ENCODE measurements around the gene PTBP3. TPM values are rescaled to one million over a fixed set of nuclear protein-coding genes. Genes with fewer than 3 reads are reported as not detected.

The PTBP3 gene
- polyA plus RNA-seq, 2 donors = 15.8 to 23.7 TPM

GRCh38 chr9:112262577-112262976 is 70.8 kb downstream of the PTBP3 start:
- 93 to 96% methylated on average over 3 of the region's 3 CpGs for WGBS, 2 donors
- H3K9me3 ChIP-seq (ENCODE audit: control insufficient read depth in 2 of 2, insufficient read depth in 1 of 2, low read depth in 1 of 2, low read length in 1 of 2) = no peaks in the 10 kb centered on the region
- no peak overlapping the region for H3K27ac ChIP-seq (ENCODE audit: low read depth in 2 of 2, low read length in 1 of 2)
- no peak overlapping the region for H3K4me3 ChIP-seq (ENCODE audit: low read depth in 1 of 2, low read length in 2 of 2)
- H3K4me1 ChIP-seq (ENCODE audit: control insufficient read depth in 2 of 2, insufficient read depth in 2 of 2, low read length in 1 of 2) = no peaks in the 10 kb centered on the region
- H3K27me3 ChIP-seq (ENCODE audit: control insufficient read depth in 1 of 2, insufficient read depth in 2 of 2, low read length in 2 of 2) = no peaks in the 10 kb centered on the region
- no peaks in the 10 kb centered on the region for H3K36me3 ChIP-seq (ENCODE audit: control insufficient read depth in 2 of 2, insufficient read depth in 2 of 2, low read length in 1 of 2)

- Histone ChIP-seq H3K4me1 (ENCODE audit: control insufficient read depth in 2 of 2, insufficient read depth in 2 of 2, low read length in 1 of 2) (no peaks in the 10 kb centered on the region), H3K27me3 (ENCODE audit: control insufficient read depth in 1 of 2, insufficient read depth in 2 of 2, low read length in 2 of 2) (no peaks in the 10 kb centered on the region), H3K36me3 (ENCODE audit: control insufficient read depth in 2 of 2, insufficient read depth in 2 of 2, low read length in 1 of 2) (no peaks in the 10 kb centered on the region), H3K27ac (ENCODE audit: low read depth in 2 of 2, low read length in 1 of 2) (no peak overlapping the region), H3K9me3 (ENCODE audit: control insufficient read depth in 2 of 2, insufficient read depth in 1 of 2, low read depth in 1 of 2, low read length in 1 of 2) (no peaks in the 10 kb centered on the region), H3K4me3 (ENCODE audit: low read depth in 1 of 2, low read length in 2 of 2) (no peak overlapping the region)
- 79 to 82% methylated on average over 5 of the region's 5 CpGs for WGBS, 2 donors
Observed at GRCh38 chr9:112261133-112261532, 72.3 kb downstream of the PTBP3 start.

GRCh38 chr9:112258106-112258505 is 75.3 kb downstream of the PTBP3 start:
- Histone ChIP-seq H3K36me3 (ENCODE audit: control insufficient read depth in 2 of 2, insufficient read depth in 2 of 2, low read length in 1 of 2) (no peaks in the 10 kb centered on the region), H3K4me1 (ENCODE audit: control insufficient read depth in 2 of 2, insufficient read depth in 2 of 2, low read length in 1 of 2) (no peaks in the 10 kb centered on the region), H3K27ac (ENCODE audit: low read depth in 2 of 2, low read length in 1 of 2) (no peak overlapping the region), H3K9me3 (ENCODE audit: control insufficient read depth in 2 of 2, insufficient read depth in 1 of 2, low read depth in 1 of 2, low read length in 1 of 2) (no peaks in the 10 kb centered on the region), H3K4me3 (ENCODE audit: low read depth in 1 of 2, low read length in 2 of 2) (no peak overlapping the region), H3K27me3 (ENCODE audit: control insufficient read depth in 1 of 2, insufficient read depth in 2 of 2, low read length in 2 of 2) (no peaks in the 10 kb centered on the region)
- WGBS, 2 donors = 88 to 90% methylated on average over 2 of the region's 2 CpGs

DNA sequence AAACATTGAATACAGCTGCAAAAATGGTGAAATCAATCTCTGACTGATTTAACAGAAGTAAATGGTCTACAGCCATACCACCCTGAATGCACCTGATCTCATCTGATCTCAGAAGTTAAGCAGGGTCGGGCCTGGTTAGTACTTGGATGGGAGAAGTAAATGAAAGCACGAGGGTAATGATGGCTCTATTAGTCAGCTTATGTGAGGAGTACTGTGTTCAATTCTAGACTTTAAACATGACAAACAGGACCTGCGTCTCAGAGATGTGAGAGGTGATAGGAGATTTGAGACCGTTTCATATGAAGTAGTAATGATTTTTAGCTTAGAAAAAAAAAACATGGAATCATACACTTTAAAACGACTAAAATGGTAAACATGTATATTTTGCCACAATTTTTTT is 81.2 kb downstream of the PTBP3 start:
- WGBS, 2 donors = 81 to 83% methylated on average over 5 of the region's 5 CpGs
- H3K36me3 ChIP-seq (ENCODE audit: control insufficient read depth in 2 of 2, insufficient read depth in 2 of 2, low read length in 1 of 2) = peaks cover 0 to 3% of the 10 kb centered on the region in 2 donors

GRCh38 chr9:112249277-112249676 is 84.1 kb downstream of the PTBP3 start:
- H3K4me3 ChIP-seq (ENCODE audit: low read depth in 1 of 2, low read length in 2 of 2) = no peak overlapping the region
- H3K4me1 ChIP-seq (ENCODE audit: control insufficient read depth in 2 of 2, insufficient read depth in 2 of 2, low read length in 1 of 2) = no peaks in the 10 kb centered on the region
- H3K27me3 ChIP-seq (ENCODE audit: control insufficient read depth in 1 of 2, insufficient read depth in 2 of 2, low read length in 2 of 2) = no peaks in the 10 kb centered on the region
- H3K9me3 ChIP-seq (ENCODE audit: control insufficient read depth in 2 of 2, insufficient read depth in 1 of 2, low read depth in 1 of 2, low read length in 1 of 2) = no peaks in the 10 kb centered on the region
- H3K36me3 ChIP-seq (ENCODE audit: control insufficient read depth in 2 of 2, insufficient read depth in 2 of 2, low read length in 1 of 2) = peaks cover 0 to 3% of the 10 kb centered on the region in 2 donors
- WGBS, 2 donors = 73 to 85% methylated on average over 1 of the region's 1 CpG
- no peak overlapping the region for H3K27ac ChIP-seq (ENCODE audit: low read depth in 2 of 2, low read length in 1 of 2)

More for the DNA sequence above, 81.2 kb downstream of the PTBP3 start:
- H3K9me3 ChIP-seq (ENCODE audit: control insufficient read depth in 2 of 2, insufficient read depth in 1 of 2, low read depth in 1 of 2, low read length in 1 of 2) = no peaks in the 10 kb centered on the region
- H3K27ac ChIP-seq (ENCODE audit: low read depth in 2 of 2, low read length in 1 of 2) = no peak overlapping the region
- no peaks in the 10 kb centered on the region for H3K4me1 ChIP-seq (ENCODE audit: control insufficient read depth in 2 of 2, insufficient read depth in 2 of 2, low read length in 1 of 2)
- no peaks in the 10 kb centered on the region for H3K27me3 ChIP-seq (ENCODE audit: control insufficient read depth in 1 of 2, insufficient read depth in 2 of 2, low read length in 2 of 2)
- no peak overlapping the region for H3K4me3 ChIP-seq (ENCODE audit: low read depth in 1 of 2, low read length in 2 of 2)

DNA sequence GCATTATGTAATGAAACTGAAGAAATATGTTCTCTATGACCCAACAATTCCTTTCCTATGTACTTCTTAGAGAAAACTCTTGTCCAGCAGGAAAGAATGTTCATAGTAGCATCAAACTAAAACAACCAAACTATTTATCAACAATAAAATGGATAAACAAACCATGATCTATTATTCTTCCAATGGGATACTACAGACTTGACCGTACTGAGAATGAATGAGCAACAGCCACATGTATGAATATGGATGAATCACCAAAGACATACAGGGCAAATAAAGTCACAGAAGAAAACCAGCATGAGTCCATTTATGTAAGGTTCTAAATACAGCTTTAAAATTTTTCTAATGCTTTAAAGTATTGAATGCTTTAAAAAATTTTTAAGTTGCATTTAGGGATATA is 84.7 kb downstream of the PTBP3 start:
- Histone ChIP-seq H3K27ac (ENCODE audit: low read depth in 2 of 2, low read length in 1 of 2) (no peak overlapping the region), H3K27me3 (ENCODE audit: control insufficient read depth in 1 of 2, insufficient read depth in 2 of 2, low read length in 2 of 2) (no peaks in the 10 kb centered on the region), H3K4me1 (ENCODE audit: control insufficient read depth in 2 of 2, insufficient read depth in 2 of 2, low read length in 1 of 2) (no peaks in the 10 kb centered on the region), H3K4me3 (ENCODE audit: low read depth in 1 of 2, low read length in 2 of 2) (no peak overlapping the region), H3K36me3 (ENCODE audit: control insufficient read depth in 2 of 2, insufficient read depth in 2 of 2, low read length in 1 of 2) (peaks cover 0 to 3% of the 10 kb centered on the region in 2 donors), H3K9me3 (ENCODE audit: control insufficient read depth in 2 of 2, insufficient read depth in 1 of 2, low read depth in 1 of 2, low read length in 1 of 2) (no peaks in the 10 kb centered on the region)
- 63 to 76% methylated on average over 1 of the region's 1 CpG for WGBS, 2 donors

GRCh38 chr9:112247090-112247489 is 86.3 kb downstream of the PTBP3 start:
- H3K27ac ChIP-seq (ENCODE audit: low read depth in 2 of 2, low read length in 1 of 2) = no peak overlapping the region
- H3K4me3 ChIP-seq (ENCODE audit: low read depth in 1 of 2, low read length in 2 of 2) = no peak overlapping the region
- 97 to 98% methylated on average over 3 of the region's 3 CpGs for WGBS, 2 donors
- H3K9me3 ChIP-seq (ENCODE audit: control insufficient read depth in 2 of 2, insufficient read depth in 1 of 2, low read depth in 1 of 2, low read length in 1 of 2) = no peaks in the 10 kb centered on the region
- peaks cover 0 to 6% of the 10 kb centered on the region in 2 donors for H3K36me3 ChIP-seq (ENCODE audit: control insufficient read depth in 2 of 2, insufficient read depth in 2 of 2, low read length in 1 of 2)
- no peaks in the 10 kb centered on the region for H3K4me1 ChIP-seq (ENCODE audit: control insufficient read depth in 2 of 2, insufficient read depth in 2 of 2, low read length in 1 of 2)
- H3K27me3 ChIP-seq (ENCODE audit: control insufficient read depth in 1 of 2, insufficient read depth in 2 of 2, low read length in 2 of 2) = no peaks in the 10 kb centered on the region

DNA sequence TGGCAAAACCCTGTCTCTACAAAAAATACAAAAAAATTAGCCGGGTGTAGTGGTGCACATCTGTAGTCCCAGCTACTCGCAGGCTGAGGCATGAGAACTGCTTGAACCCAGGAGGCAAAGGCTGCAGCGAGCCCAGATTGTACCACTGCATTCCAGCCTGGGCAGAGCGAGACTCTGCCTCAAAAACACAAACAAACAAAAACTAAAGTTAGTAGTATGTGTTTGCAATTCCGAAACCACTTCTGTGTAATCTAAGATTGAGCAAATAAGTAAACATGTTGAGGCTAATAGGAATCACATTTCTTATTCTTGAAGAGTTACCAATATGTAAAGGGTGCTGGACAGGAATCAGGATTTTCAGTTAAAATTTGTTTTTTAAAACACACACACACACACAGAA is 88.3 kb downstream of the PTBP3 start:
- Histone ChIP-seq H3K9me3 (ENCODE audit: control insufficient read depth in 2 of 2, insufficient read depth in 1 of 2, low read depth in 1 of 2, low read length in 1 of 2) (no peaks in the 10 kb centered on the region), H3K4me3 (ENCODE audit: low read depth in 1 of 2, low read length in 2 of 2) (no peak overlapping the region), H3K27me3 (ENCODE audit: control insufficient read depth in 1 of 2, insufficient read depth in 2 of 2, low read length in 2 of 2) (no peaks in the 10 kb centered on the region), H3K27ac (ENCODE audit: low read depth in 2 of 2, low read length in 1 of 2) (peak overlapping the region in 1 of 2 donors; percentile 14), H3K4me1 (ENCODE audit: control insufficient read depth in 2 of 2, insufficient read depth in 2 of 2, low read length in 1 of 2) (no peaks in the 10 kb centered on the region), H3K36me3 (ENCODE audit: control insufficient read depth in 2 of 2, insufficient read depth in 2 of 2, low read length in 1 of 2) (peaks cover 0 to 3% of the 10 kb centered on the region in 2 donors)
- WGBS, 2 donors = 87 to 92% methylated on average over 5 of the region's 5 CpGs

GRCh38 chr9:112242147-112242804 is 91.1 kb downstream of the PTBP3 start:
- H3K27me3 ChIP-seq (ENCODE audit: control insufficient read depth in 1 of 2, insufficient read depth in 2 of 2, low read length in 2 of 2) = no peaks in the 10 kb centered on the region
- H3K9me3 ChIP-seq (ENCODE audit: control insufficient read depth in 2 of 2, insufficient read depth in 1 of 2, low read depth in 1 of 2, low read length in 1 of 2) = no peaks in the 10 kb centered on the region
- WGBS, 2 donors = 91 to 97% methylated on average over 6 of the region's 6 CpGs
- peak overlapping the region in 1 of 2 donors; percentile 4 for H3K27ac ChIP-seq (ENCODE audit: low read depth in 2 of 2, low read length in 1 of 2)
- H3K4me3 ChIP-seq (ENCODE audit: low read depth in 1 of 2, low read length in 2 of 2) = no peak overlapping the region
- H3K36me3 ChIP-seq (ENCODE audit: control insufficient read depth in 2 of 2, insufficient read depth in 2 of 2, low read length in 1 of 2) = peaks cover 0 to 3% of the 10 kb centered on the region in 2 donors
- H3K4me1 ChIP-seq (ENCODE audit: control insufficient read depth in 2 of 2, insufficient read depth in 2 of 2, low read length in 1 of 2) = no peaks in the 10 kb centered on the region

DNA sequence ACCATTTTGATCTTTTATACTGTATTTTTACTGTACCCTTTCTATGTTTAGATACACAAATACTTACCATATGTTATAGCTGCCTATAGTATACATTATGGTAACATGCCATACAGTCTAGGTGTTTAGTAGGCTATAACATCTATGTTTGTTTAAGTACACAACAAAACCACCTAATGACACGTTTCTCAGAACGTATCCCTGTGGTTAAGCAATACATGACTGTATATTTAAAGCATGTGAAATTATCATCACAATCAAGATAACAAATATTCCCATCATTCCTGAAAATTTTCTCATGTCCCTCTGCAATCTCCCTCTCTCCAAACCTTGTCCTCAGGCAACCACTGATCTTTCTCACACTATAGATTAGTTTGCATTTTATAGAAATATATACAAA is 91.9 kb downstream of the PTBP3 start:
- 52 to 67% methylated on average over 2 of the region's 2 CpGs for WGBS, 2 donors
- H3K36me3 ChIP-seq (ENCODE audit: control insufficient read depth in 2 of 2, insufficient read depth in 2 of 2, low read length in 1 of 2) = peaks cover 0 to 3% of the 10 kb centered on the region in 2 donors
- no peaks in the 10 kb centered on the region for H3K27me3 ChIP-seq (ENCODE audit: control insufficient read depth in 1 of 2, insufficient read depth in 2 of 2, low read length in 2 of 2)
- no peak overlapping the region for H3K4me3 ChIP-seq (ENCODE audit: low read depth in 1 of 2, low read length in 2 of 2)
- H3K4me1 ChIP-seq (ENCODE audit: control insufficient read depth in 2 of 2, insufficient read depth in 2 of 2, low read length in 1 of 2) = no peaks in the 10 kb centered on the region
- H3K27ac ChIP-seq (ENCODE audit: low read depth in 2 of 2, low read length in 1 of 2) = no peak overlapping the region
- no peaks in the 10 kb centered on the region for H3K9me3 ChIP-seq (ENCODE audit: control insufficient read depth in 2 of 2, insufficient read depth in 1 of 2, low read depth in 1 of 2, low read length in 1 of 2)
